ENCODE measurements around the gene GOLPH3L. TPM values are rescaled to one million over a fixed set of nuclear protein-coding genes. Genes with fewer than 3 reads are reported as not detected.

GOLPH3L gene
- total and polyA plus RNA-seq, 2 of the 13 experiments (the other 11 are each of a cell fraction or from before 2014, with no cell fraction given): 8.2 to 12.8 TPM

- no peak for ATAC-seq
- intact Hi-C loops (cut with micrococcal nuclease; ENCODE audit: unreplicated experiment) (no loop called here), in situ Hi-C loops (cut with HindIII; ENCODE audit: extremely low pct_ligation_motif_present, low pct_unique_long_range_greater_than_20kb) (no loop called here)
- Histone ChIP-seq H3K27ac (ENCODE audit: extremely low read length, insufficient read depth, low read length) (no peak overlapping the region), H3K9ac (ENCODE audit: insufficient read depth, low read depth, low read length) (no peak overlapping the region), H3K4me1 (ENCODE audit: insufficient read depth, low read length) (no peaks in the 10 kb centered on the region), H3K36me3 (replicated peaks in 1 of 2; ENCODE audit: control insufficient read depth in 1 of 2, insufficient read depth in 2 of 2, low read length in 2 of 2) (peaks cover 0 to 11% of the 10 kb centered on the region in 2 experiments; a peak in 3 of 5 replicates), H4K20me1 (ENCODE audit: insufficient read depth, low read length) (no peaks in the 10 kb centered on the region), H3K9me3 (ENCODE audit: low read length) (no peaks in the 10 kb centered on the region), H2AFZ (ENCODE audit: low read length) (no peak overlapping the region), H3K4me3 (replicated peaks in 1 of 3; ENCODE audit: insufficient read depth in 1 of 3, low read depth in 2 of 3, low read length in 3 of 3) (no peak overlapping the region), H3K79me2 (ENCODE audit: insufficient read depth, low read length) (no peaks in the 10 kb centered on the region), H3K4me2 (ENCODE audit: low read depth, low read length) (no peak overlapping the region), H3K27me3 (ENCODE audit: control insufficient read depth in 1 of 2, insufficient read depth in 2 of 2, low read length in 2 of 2) (no peaks in the 10 kb centered on the region)
- no peak for DNase-seq (ENCODE audit: low spot score)
- no peak for FAIRE-seq
- BruUV-seq (replicated peaks): no TSS peak
- CTCF ChIA-PET (ENCODE audit: low intra/inter-chr PET ratio, low total read pairs): no interaction called here
- TF ChIP-seq GTF3A (CRISPR knock-in tag; conservative IDR thresholded peaks at IDR 0.05) (no peak), TOE1 (CRISPR knock-in tag; IDR thresholded peaks at IDR 0.05) (no peak), ZEB1 (IDR thresholded peaks at IDR 0.05; ENCODE audit: insufficient replicate concordance, low read depth) (no peak), GATA4 (IDR thresholded peaks at IDR 0.05; ENCODE audit: borderline replicate concordance, low read depth) (no peak), MAFF (IDR thresholded peaks at IDR 0.05; ENCODE audit: low read depth, low read length) (peak; percentile 42; the same call in 1 of the 2 replicates), TCF7L2 (IDR thresholded peaks at IDR 0.05; ENCODE audit: low read depth, low read length) (no peak), FOXP4 (CRISPR knock-in tag; IDR thresholded peaks at IDR 0.05) (no peak), ZIK1 (CRISPR knock-in tag; IDR thresholded peaks at IDR 0.05; ENCODE audit: borderline replicate concordance, low read depth) (no peak), MTA1 (CRISPR knock-in tag; IDR thresholded peaks at IDR 0.05; ENCODE audit: borderline replicate concordance) (no peak), MAFK (conservative IDR thresholded peaks at IDR 0.05 in 1 of 2, IDR thresholded peaks at IDR 0.05 in 1 of 2; ENCODE audit: low read length in 2 of 2) (peak; percentile 50 to 56; a peak in 3 of 4 replicates)
- WGBS (ENCODE audit: low lambda C conversion rate): 100% methylated on average over 1 of the region's 1 CpG
- POLR2A ChIA-PET: no interaction called here
Measured at GRCh38 chr1:150678988-150679387, 18.0 kb downstream of the GOLPH3L start.
